H9 (cell line): Measurements from ENCODE around the gene AQP9. TPM values are rescaled to one million over a fixed set of nuclear protein-coding genes. Genes with fewer than 3 reads are reported as not detected.

Experiments
- DNase-seq: peaks from one replicate; pipeline ENCODE4 v3.0.0-alpha.2; 2017
- H2AFZ ChIP-seq: one replicate; pipeline ENCODE4 v1.6.1; 2013; ENCODE audit warnings: mild to moderate bottlenecking, low read length, control low read depth, moderate library complexity
- H2AK5ac ChIP-seq: 2 replicates; pipeline ENCODE4 v1.6.1; 2013; ENCODE audit warnings: low read length, control low read depth, mixed read lengths; ENCODE audit not compliant: insufficient read length
- H2BK120ac ChIP-seq: one replicate; pipeline ENCODE4 v1.6.1; 2013; ENCODE audit warnings: low read depth, mild to moderate bottlenecking, low read length, control low read depth, inconsistent platforms; ENCODE audit not compliant: poor library complexity, severe bottlenecking
- H2BK12ac ChIP-seq: 2 replicates; pipeline ENCODE4 v1.6.1; 2013; ENCODE audit warnings: low read length, control low read depth, mixed read lengths, low read depth; ENCODE audit not compliant: insufficient read length
- H2BK15ac ChIP-seq: 2 replicates; pipeline ENCODE4 v1.6.1; 2013; ENCODE audit warnings: low read depth, low read length, control low read depth
- H2BK20ac ChIP-seq: one replicate; pipeline ENCODE4 v1.6.1; 2013; ENCODE audit warnings: low read depth, mild to moderate bottlenecking, low read length, control low read depth, inconsistent platforms; ENCODE audit not compliant: poor library complexity, severe bottlenecking
- H2BK5ac ChIP-seq: 2 replicates; pipeline ENCODE4 v1.6.1; 2013; ENCODE audit warnings: low read length, control low read depth, mixed read lengths; ENCODE audit not compliant: insufficient read length
- H3K14ac ChIP-seq: 2 replicates; pipeline ENCODE4 v1.6.1; 2013; ENCODE audit warnings: low read length, control low read depth; ENCODE audit not compliant: insufficient read depth
- H3K18ac ChIP-seq: 2 replicates; pipeline ENCODE4 v1.6.1; 2013; ENCODE audit warnings: low read depth, mild to moderate bottlenecking, mixed read lengths, low read length, control low read depth; ENCODE audit not compliant: insufficient read length
- H3K23ac ChIP-seq: 2 replicates; pipeline ENCODE4 v1.6.1; 2013; ENCODE audit warnings: low read length, control low read depth, mixed read lengths, low read depth; ENCODE audit not compliant: insufficient read length
- H3K23me2 ChIP-seq: 2 replicates; pipeline ENCODE4 v1.6.1; 2013; ENCODE audit warnings: low read depth, mild to moderate bottlenecking, mixed read lengths, low read length, control low read depth; ENCODE audit not compliant: insufficient read length, poor library complexity, severe bottlenecking
- H3K27ac ChIP-seq: 2 replicates; pipeline ENCODE4 v1.5.1; 2013; ENCODE audit warnings: low read length, control low read depth, mixed read lengths, low read depth; ENCODE audit not compliant: insufficient read length
- H3K27me3 ChIP-seq: 2 replicates; pipeline ENCODE4 v1.6.1; 2013; ENCODE audit warnings: low read length, control low read depth, inconsistent platforms; ENCODE audit not compliant: insufficient read depth
- H3K4ac ChIP-seq: 2 replicates; pipeline ENCODE4 v1.6.1; 2013; ENCODE audit warnings: low read depth, mild to moderate bottlenecking, control low read depth, inconsistent platforms, low read length, moderate library complexity
- H3K4me1 ChIP-seq: 2 replicates; pipeline ENCODE4 v1.6.1; 2013; ENCODE audit warnings: low read length, control low read depth, inconsistent platforms; ENCODE audit not compliant: insufficient read depth
- H3K4me2 ChIP-seq: 2 replicates; pipeline ENCODE4 v1.6.1; 2013; ENCODE audit warnings: low read length, control low read depth, mixed read lengths; ENCODE audit not compliant: insufficient read length, insufficient read depth
- H3K56ac ChIP-seq: 2 replicates; pipeline ENCODE4 v1.6.1; 2013; ENCODE audit warnings: low read depth, mild to moderate bottlenecking, mixed read lengths, low read length, control low read depth; ENCODE audit not compliant: insufficient read length
- H3K79me1 ChIP-seq: 2 replicates; pipeline ENCODE4 v1.6.1; 2013; ENCODE audit warnings: low read depth, mild to moderate bottlenecking, moderate library complexity, low read length, control low read depth, inconsistent platforms; ENCODE audit not compliant: insufficient read depth, poor library complexity, severe bottlenecking
- H3K79me2 ChIP-seq: 2 replicates; pipeline ENCODE4 v1.6.1; 2013; ENCODE audit warnings: low read length, control low read depth, inconsistent platforms; ENCODE audit not compliant: insufficient read depth
- H3K9ac ChIP-seq: 2 replicates; pipeline ENCODE4 v1.6.1; 2013; ENCODE audit warnings: low read length, control low read depth, mixed read lengths; ENCODE audit not compliant: insufficient read length; ENCODE audit errors: extremely low read depth
- H3K9me3 ChIP-seq: one replicate; pipeline ENCODE4 v1.6.1; 2013; ENCODE audit warnings: low read depth, low read length, inconsistent platforms; ENCODE audit not compliant: control insufficient read depth
- H3T11ph ChIP-seq: one replicate; pipeline ENCODE4 v1.6.1; 2013; ENCODE audit warnings: mild to moderate bottlenecking, low read length, control low read depth, inconsistent platforms
- H4K20me1 ChIP-seq: one replicate; pipeline ENCODE4 v1.6.1; 2013; ENCODE audit not compliant: control insufficient read depth, insufficient read length, insufficient read depth
- H4K5ac ChIP-seq: 2 replicates; pipeline ENCODE4 v1.6.1; 2013; ENCODE audit warnings: low read depth, mild to moderate bottlenecking, mixed read lengths, low read length, control low read depth; ENCODE audit not compliant: insufficient read length
- H4K8ac ChIP-seq: replicated peaks from 2 replicates; pipeline ENCODE4 v1.6.1; 2013; ENCODE audit warnings: low read length, control low read depth, mixed read lengths, low read depth; ENCODE audit not compliant: insufficient read length
- H4K91ac ChIP-seq: 2 replicates; pipeline ENCODE4 v1.6.1; 2013; ENCODE audit warnings: low read depth, mild to moderate bottlenecking, moderate library complexity, mixed read lengths, low read length, control low read depth; ENCODE audit not compliant: insufficient read length
- H3K27ac Mint-ChIP-seq, 3 experiments: 2 replicates in 2 of 3; 3 replicates in 1 of 3; pipeline ENCODE4 v1.8.0; 2020 to 2021; ENCODE audit warnings: mixed read lengths in 3 of 3, mild to moderate bottlenecking in 1 of 3, moderate library complexity in 1 of 3
- H3K27me3 Mint-ChIP-seq: 2 replicates; pipeline ENCODE4 v1.8.0; 2021; ENCODE audit warnings: low read depth, mild to moderate bottlenecking, moderate library complexity, mixed read lengths
- H3K36me3 Mint-ChIP-seq, 3 experiments: 2 replicates in 2 of 3; 3 replicates in 1 of 3; pipeline ENCODE4 v1.8.0; 2020 to 2021; ENCODE audit warnings: low read depth in 3 of 3, mixed read lengths in 3 of 3; ENCODE audit not compliant: insufficient read depth in 1 of 3
- H3K4me1 Mint-ChIP-seq, 2 experiments: 2 replicates each; pipeline ENCODE4 v1.8.0; 2020; ENCODE audit warnings: mixed read lengths in 2 of 2
- H3K4me3 Mint-ChIP-seq, 2 experiments: 2 replicates in 1 of 2; 3 replicates in 1 of 2; pipeline ENCODE4 v1.8.0; 2020 to 2021; ENCODE audit warnings: mild to moderate bottlenecking in 2 of 2, mixed read lengths in 2 of 2, moderate library complexity in 1 of 2
- H3K9me3 Mint-ChIP-seq, 2 experiments: 2 replicates in 1 of 2; 3 replicates in 1 of 2; pipeline ENCODE4 v1.8.0; 2020; ENCODE audit warnings: mild to moderate bottlenecking in 2 of 2, mixed read lengths in 2 of 2, moderate library complexity in 1 of 2
- CTCF ChIP-seq: fragments of 200-600 bp; sonication (generic); conservative IDR thresholded peaks from 3 replicates; pipeline ENCODE4 v1.8.0; 2021; ENCODE audit warnings: antibody characterized with exemption, mild to moderate bottlenecking
- WGBS: extraction: QIAGEN DNeasy Blood & Tissue Kit; methylation state at CpG from one replicate; pipeline ENCODE4 v1.1.7; 2013; ENCODE audit warnings: missing lambda C conversion rate, low lambda C conversion rate, mixed read lengths; ENCODE audit not compliant: insufficient read length; ENCODE audit errors: extremely low coverage; 5-methylcytosine and 5-hydroxymethylcytosine counted together
- total RNA-seq: library from RNA; stranded (reverse); gene quantifications from 2 replicates; pipeline ENCODE4 v1.2.1, GENCODE V29; 2021

AQP9 gene
- total RNA-seq, 1 experiment from 2014 or later: not detected

GRCh38 chr15:58163985-58164384 is 25.8 kb downstream of the AQP9 start:
- no peak overlapping the region for H3K56ac ChIP-seq
- no peak overlapping the region for H2BK12ac ChIP-seq
- H2AK5ac ChIP-seq: no peak overlapping the region
- H3K79me2 ChIP-seq: no peaks in the 10 kb centered on the region
- no peak overlapping the region for H3K9ac ChIP-seq
- TF ChIP-seq CTCF: no peak
- no peak overlapping the region for H3K4ac ChIP-seq
- no peak overlapping the region for H3T11ph ChIP-seq
- H3K9me3 ChIP-seq: no peaks in the 10 kb centered on the region
- H3K9me3 Mint-ChIP-seq: no peaks in the 10 kb centered on the region
- H3K4me3 Mint-ChIP-seq: no peak overlapping the region
- H2BK15ac ChIP-seq: no peak overlapping the region
- H3K27ac ChIP-seq: no peak overlapping the region
- H4K20me1 ChIP-seq: no peaks in the 10 kb centered on the region
- H3K23ac ChIP-seq: no peak overlapping the region
- H2AFZ ChIP-seq: no peak overlapping the region
- no peak overlapping the region for H4K91ac ChIP-seq
- H4K8ac ChIP-seq: no peak overlapping the region
- H2BK20ac ChIP-seq: no peak overlapping the region
- H3K23me2 ChIP-seq: no peaks in the 10 kb centered on the region
- H3K79me1 ChIP-seq: no peaks in the 10 kb centered on the region
- H4K5ac ChIP-seq: no peak overlapping the region
- peaks cover 3% of the 10 kb centered on the region; the same call in 1 of the 2 replicates for H3K27me3 Mint-ChIP-seq
- no peaks in the 10 kb centered on the region for H3K27me3 ChIP-seq
- H3K18ac ChIP-seq: no peak overlapping the region
- WGBS: no CpG with 5 or more reads among the region's 4 CpGs
- no peak overlapping the region for H2BK5ac ChIP-seq
- no peaks in the 10 kb centered on the region for H3K4me1 ChIP-seq
- H3K4me1 Mint-ChIP-seq: peaks cover 5 to 6% of the 10 kb centered on the region in 2 experiments
- no peak overlapping the region for H2BK120ac ChIP-seq
- no peak for DNase-seq
- no peak overlapping the region for H3K27ac Mint-ChIP-seq
- H3K14ac ChIP-seq: no peak overlapping the region
- no peaks in the 10 kb centered on the region for H3K36me3 Mint-ChIP-seq
- no peak overlapping the region for H3K4me2 ChIP-seq
